GM12878 (cell line): ENCODE results near the gene ABCB8. TPM values are rescaled to one million over a fixed set of nuclear protein-coding genes. Genes with fewer than 3 reads are reported as not detected.
A peak's percentile ranks its signal among the peaks of the same experiment; 100 is the strongest.

Experiments
- ATAC-seq: fragments of 200-7000 bp; cut with Tn5 transposase; 3 replicates; pipeline ENCODE4 v1.9.1; 2020; ENCODE audit warnings: mild to moderate bottlenecking, moderate library complexity
- BruUV-seq: library from RNA; stranded (reverse); fragments of 400-500 nt; replicated peaks from 2 replicates; lab custom pipeline; 2021; lab: Mats Ljungman, UMichigan
- CTCF ChIA-PET: fragments of 300-600 bp; sonication (Branson Sonifier 250); formaldehyde crosslinking; extraction: SDS; loops from one replicate; lab custom pipeline; 2021; ENCODE audit warnings: inconsistent platforms; lab: Yijun Ruan, JAX
- POLR2A ChIA-PET: fragments of 350-600 bp; formaldehyde crosslinking; extraction: SDS; loops from one replicate; lab custom pipeline; 2021; ENCODE audit warnings: inconsistent platforms; lab: Charles Lee
- RAD21 ChIA-PET: fragments of 300-600 bp; sonication (Branson Sonifier 250); formaldehyde crosslinking; loops from one replicate; lab custom pipeline; 2023; ENCODE audit warnings: antibody characterized with exemption; ENCODE audit not compliant: unreplicated experiment; lab: Charles Lee
- SMC1A ChIA-PET: fragments of 300-600 bp; sonication (Branson Sonifier 250); formaldehyde crosslinking; loops from one replicate; lab custom pipeline; 2023; ENCODE audit not compliant: unreplicated experiment, uncharacterized antibody; lab: Charles Lee
- DNase-seq: peaks from one replicate; pipeline ENCODE4 v3.0.0-alpha.2; 2011; ENCODE audit warnings: low read depth, low spot score
- FAIRE-seq: peaks from 3 replicates; lab custom pipeline; 2011; peaks lifted over from hg19 to GRCh38; lab: Jason Lieb, UNC
- H2AFZ ChIP-seq: 2 replicates; pipeline ENCODE4 v1.6.0; 2011; ENCODE audit warnings: low read depth, low read length, control low read depth; ENCODE audit not compliant: control insufficient read depth
- H3K27ac ChIP-seq: 2 replicates; pipeline ENCODE4 v1.5.1; 2011; ENCODE audit warnings: control low read depth; ENCODE audit not compliant: control insufficient read depth, insufficient read depth
- H3K27me3 ChIP-seq, 2 experiments: replicated peaks in 1 of 2; 2 replicates each; pipeline versions ENCODE4 v1.6.0 to v1.6.1; 2011; ENCODE audit warnings: low read length in 1 of 2; ENCODE audit not compliant: control insufficient read depth in 2 of 2, insufficient read depth in 2 of 2
- H3K36me3 ChIP-seq, 2 experiments: 2 replicates each; pipeline ENCODE4 v1.5.1; 2011; ENCODE audit warnings: low read length in 1 of 2; ENCODE audit not compliant: control insufficient read depth in 2 of 2, insufficient read depth in 2 of 2
- H3K4me1 ChIP-seq: 2 replicates; pipeline ENCODE4 v1.6.1; 2011; ENCODE audit warnings: mild to moderate bottlenecking, low read length, moderate library complexity, mixed read lengths; ENCODE audit not compliant: control insufficient read depth, insufficient read depth
- H3K4me2 ChIP-seq: 2 replicates; pipeline ENCODE4 v1.6.0; 2011; ENCODE audit warnings: control low read depth; ENCODE audit not compliant: control insufficient read depth, insufficient read depth
- H3K4me3 ChIP-seq: fragments of 200-600 bp; sonication (generic); 2 replicates; pipeline ENCODE4 v1.5.1; 2016
- H3K79me2 ChIP-seq: 2 replicates; pipeline ENCODE4 v1.6.0; 2011; ENCODE audit warnings: low read length; ENCODE audit not compliant: control insufficient read depth, insufficient read depth
- H3K9ac ChIP-seq: 2 replicates; pipeline ENCODE4 v1.8.0; 2011; ENCODE audit warnings: low read length, control low read depth, mixed read lengths; ENCODE audit not compliant: control insufficient read depth, insufficient read depth
- H3K9me3 ChIP-seq: replicated peaks from 3 replicates; pipeline ENCODE4 v1.5.1; 2011; ENCODE audit warnings: mild to moderate bottlenecking, low read length; ENCODE audit not compliant: control insufficient read depth, insufficient read depth
- H4K20me1 ChIP-seq: 2 replicates; pipeline ENCODE4 v1.6.0; 2011; ENCODE audit not compliant: control insufficient read depth, insufficient read depth
- CHD1 ChIP-seq: IDR thresholded peaks from 2 replicates; pipeline ENCODE4 v1.6.1; 2012; ENCODE audit warnings: low read depth, low read length, improper control_type of control experiment
- EED ChIP-seq: sonication (generic); IDR thresholded peaks from 2 replicates; pipeline ENCODE4 v1.6.1; 2016; ENCODE audit warnings: antibody characterized with exemption, low read depth
- IRF3 ChIP-seq: fragments of 450-650 bp; IDR thresholded peaks from 2 replicates; pipeline ENCODE4 v1.6.1; 2014; ENCODE audit warnings: mild to moderate bottlenecking
- MEF2B ChIP-seq: fragments of 450-650 bp; IDR thresholded peaks from 2 replicates; pipeline ENCODE4 v1.6.1; 2018; ENCODE audit warnings: mild to moderate bottlenecking, moderate library complexity; ENCODE audit not compliant: partially characterized antibody, poor library complexity, severe bottlenecking
- MYB ChIP-seq: fragments of 150-350 bp; IDR thresholded peaks from 2 replicates; pipeline ENCODE4 v1.6.1; 2014; ENCODE audit warnings: mild to moderate bottlenecking, low read depth, low read length, borderline replicate concordance
- NFIC ChIP-seq: IDR thresholded peaks from 2 replicates; pipeline ENCODE4 v1.6.1; 2012; ENCODE audit warnings: low read depth, mild to moderate bottlenecking, inconsistent platforms, low read length, moderate library complexity
- NFYA ChIP-seq: IDR thresholded peaks from 2 replicates; pipeline ENCODE4 v1.6.1; 2011; ENCODE audit warnings: low read depth, mild to moderate bottlenecking, low read length, improper control_type of control experiment, borderline replicate concordance
- PAX5 ChIP-seq: IDR thresholded peaks from 2 replicates; pipeline ENCODE4 v1.6.1; 2011; ENCODE audit warnings: low read depth, low read length, borderline replicate concordance
- PML ChIP-seq: IDR thresholded peaks from 2 replicates; pipeline ENCODE4 v1.6.1; 2012; ENCODE audit warnings: low read length, inconsistent platforms
- RAD21 ChIP-seq: IDR thresholded peaks from 2 replicates; pipeline ENCODE4 v1.6.1; 2011; ENCODE audit warnings: mild to moderate bottlenecking, low read depth, low read length, moderate library complexity; ENCODE audit not compliant: insufficient read depth
- SIX5 ChIP-seq: IDR thresholded peaks from 2 replicates; pipeline ENCODE4 v1.6.1; 2011; ENCODE audit warnings: mild to moderate bottlenecking, low read depth, low read length, moderate library complexity; ENCODE audit not compliant: severe bottlenecking
- SMAD5 ChIP-seq: IDR thresholded peaks from 2 replicates; pipeline ENCODE4 v1.6.1; 2016; ENCODE audit warnings: antibody characterized with exemption, low read depth
- STAT1 ChIP-seq: fragments of 450-650 bp; conservative IDR thresholded peaks from 2 replicates; pipeline ENCODE4 v1.6.1; 2014; ENCODE audit warnings: antibody characterized with exemption, mild to moderate bottlenecking
- TBL1XR1 ChIP-seq: IDR thresholded peaks from 2 replicates; pipeline ENCODE4 v1.6.1; 2012; ENCODE audit warnings: low read depth, low read length, improper control_type of control experiment
- YBX1 ChIP-seq: fragments of 450-650 bp; IDR thresholded peaks from 2 replicates; pipeline ENCODE4 v1.6.1; 2016; ENCODE audit warnings: antibody characterized with exemption
- WGBS: methylation state at CpG from one replicate; pipeline ENCODE4 v1.1.6; 2016; ENCODE audit warnings: low lambda C conversion rate; ENCODE audit not compliant: insufficient replicate concordance, insufficient coverage; ENCODE audit errors: missing lambda C conversion rate; 5-methylcytosine and 5-hydroxymethylcytosine counted together
- in situ Hi-C: fragments of 300-500 bp; cut with MboI; formaldehyde crosslinking; loops from 9 replicates; pipeline ENCODE4 v1.14.3; 2018; ENCODE audit warnings: mixed read lengths
- intact Hi-C: fragments of 100-400 bp; cut with micrococcal nuclease; formaldehyde crosslinking; loops from one replicate; pipeline ENCODE4 v1.14.2; 2022; ENCODE audit not compliant: unreplicated experiment
- polyA plus RNA-seq, 11 experiments: library from polyadenylated mRNA; depleted of rRNA in 4 of 11; unstranded in 6 of 11; stranded (reverse) in 5 of 11; fragments of >200 nt; fragmentation: Nextera tagmentation in 4 of 11; fragmentation: Illumina TruSeq in 1 of 11; extraction: Ambion mirVana in 4 of 11; extraction: Trizol in 1 of 11; gene quantifications; 1 replicate in 1 of 11; 2 replicates in 10 of 11; pipeline versions ENCODE4 v1.2.1 to v1.2.3, GENCODE V29; 2011 to 2016; ENCODE audit warnings: inconsistent platforms in 2 of 11, missing spikeins in 2 of 11, low read depth in 1 of 11
- total RNA-seq, 4 experiments: library from RNA; depleted of rRNA in 3 of 4; stranded (reverse); fragments of >200 nt in 3 of 4; fragmentation: Illumina TruSeq in 1 of 4; extraction: Trizol in 1 of 4; gene quantifications; 2 replicates each; pipeline versions ENCODE4 v1.2.1 to v1.2.3, GENCODE V29; 2013 to 2021
- TF ChIP-seq, protein P1 (sequence below): IDR thresholded peaks from 2 replicates; pipeline ENCODE4 v1.6.1; 2012; ENCODE audit warnings: low read length, inconsistent platforms
- TF ChIP-seq, protein P2 (sequence below): fragments of 450-650 bp; IDR thresholded peaks from 2 replicates; pipeline ENCODE4 v1.6.1; 2016; ENCODE audit warnings: mild to moderate bottlenecking
- TF ChIP-seq, protein P3 (sequence below): IDR thresholded peaks from 2 replicates; pipeline ENCODE4 v1.6.1; 2011; ENCODE audit warnings: low read depth, mild to moderate bottlenecking, low read length, moderate library complexity, borderline replicate concordance; ENCODE audit errors: extremely low read depth

Gene ABCB8
- total and polyA plus RNA-seq, 10 of the 15 experiments (the other 5 are each of a cell fraction or from before 2014, with no cell fraction given) = 0.77 to 34.8 (median 18.9) TPM

- TF ChIP-seq SMAD5 (no peak), STAT1 (no peak), NFIC (no peak), RAD21 (peak; percentile 73)
- TF ChIP-seq, all 136 proteins: peak for 3
Measured at GRCh38 chr7:150988230-150989226, 39.7 kb upstream of the ABCB8 start (continued).

- Histone ChIP-seq H3K4me2 (no peak overlapping the region), H3K36me3 (no peaks in the 10 kb centered on the region), H3K79me2 (no peaks in the 10 kb centered on the region), H3K27ac (no peak overlapping the region), H3K9ac (no peak overlapping the region), H3K4me1 (no peaks in the 10 kb centered on the region; the same call in 1 of the 2 replicates), H3K4me3 (no peak overlapping the region), H3K9me3 (no peaks in the 10 kb centered on the region; the same call in 2 of the 3 replicates), H2AFZ (no peak overlapping the region)
- DNase-seq = no peak
- BruUV-seq = no TSS peak
- FAIRE-seq = no peak
- ChIA-PET RAD21 (no interaction called here), SMC1A (interaction anchor here (1.0 to 1.2 kb wide), 2 partner anchors 19 to 91 kb away, joined by 3 to 6 read pairs; no protein-coding TSS in a partner anchor), CTCF (interaction anchor here (0.8 to 2.6 kb wide), 4 partner anchors 19 to 91 kb away, joined by 3 to 10 read pairs (median 4); no protein-coding TSS in a partner anchor)
- in situ Hi-C loops (loop anchor here (5.0 kb wide), 2 partner anchors 87 to 212 kb away; no protein-coding TSS in a partner anchor), intact Hi-C loops (loop anchor here (2.0 kb wide), 1 partner anchor 211 kb away; no protein-coding TSS in a partner anchor)
- ATAC-seq = no peak
- TF ChIP-seq, protein P1, sequence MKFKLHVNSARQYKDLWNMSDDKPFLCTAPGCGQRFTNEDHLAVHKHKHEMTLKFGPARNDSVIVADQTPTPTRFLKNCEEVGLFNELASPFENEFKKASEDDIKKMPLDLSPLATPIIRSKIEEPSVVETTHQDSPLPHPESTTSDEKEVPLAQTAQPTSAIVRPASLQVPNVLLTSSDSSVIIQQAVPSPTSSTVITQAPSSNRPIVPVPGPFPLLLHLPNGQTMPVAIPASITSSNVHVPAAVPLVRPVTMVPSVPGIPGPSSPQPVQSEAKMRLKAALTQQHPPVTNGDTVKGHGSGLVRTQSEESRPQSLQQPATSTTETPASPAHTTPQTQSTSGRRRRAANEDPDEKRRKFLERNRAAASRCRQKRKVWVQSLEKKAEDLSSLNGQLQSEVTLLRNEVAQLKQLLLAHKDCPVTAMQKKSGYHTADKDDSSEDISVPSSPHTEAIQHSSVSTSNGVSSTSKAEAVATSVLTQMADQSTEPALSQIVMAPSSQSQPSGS = no peak
- TF ChIP-seq MYB = no peak
- TF ChIP-seq, protein P2, sequence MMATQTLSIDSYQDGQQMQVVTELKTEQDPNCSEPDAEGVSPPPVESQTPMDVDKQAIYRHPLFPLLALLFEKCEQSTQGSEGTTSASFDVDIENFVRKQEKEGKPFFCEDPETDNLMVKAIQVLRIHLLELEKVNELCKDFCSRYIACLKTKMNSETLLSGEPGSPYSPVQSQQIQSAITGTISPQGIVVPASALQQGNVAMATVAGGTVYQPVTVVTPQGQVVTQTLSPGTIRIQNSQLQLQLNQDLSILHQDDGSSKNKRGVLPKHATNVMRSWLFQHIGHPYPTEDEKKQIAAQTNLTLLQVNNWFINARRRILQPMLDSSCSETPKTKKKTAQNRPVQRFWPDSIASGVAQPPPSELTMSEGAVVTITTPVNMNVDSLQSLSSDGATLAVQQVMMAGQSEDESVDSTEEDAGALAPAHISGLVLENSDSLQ = no peak
- no peak for TF ChIP-seq NFYA
- TF ChIP-seq RAD21 = no peak
- no peak for TF ChIP-seq MEF2B
- TF ChIP-seq STAT1 = no peak
- TF ChIP-seq PAX5 = no peak
- TF ChIP-seq SIX5 = no peak
- TF ChIP-seq, protein P3, sequence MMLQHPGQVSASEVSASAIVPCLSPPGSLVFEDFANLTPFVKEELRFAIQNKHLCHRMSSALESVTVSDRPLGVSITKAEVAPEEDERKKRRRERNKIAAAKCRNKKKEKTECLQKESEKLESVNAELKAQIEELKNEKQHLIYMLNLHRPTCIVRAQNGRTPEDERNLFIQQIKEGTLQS = no peak
- TF ChIP-seq IRF3 = no peak
- TF ChIP-seq TBL1XR1 = no peak
- TF ChIP-seq PML = no peak
- TF ChIP-seq CHD1 = no peak
- no peak for TF ChIP-seq EED
- TF ChIP-seq YBX1 = no peak
- TF ChIP-seq, all 136 proteins: peak for 0
- Histone ChIP-seq H4K20me1 (no peaks in the 10 kb centered on the region), H3K27me3 (peaks cover 0 to 3% of the 10 kb centered on the region in 2 experiments; a peak in 2 of 4 replicates)
- WGBS = 50% methylated on average over 7 of the region's 7 CpGs
- POLR2A ChIA-PET = no interaction called here
Measured at GRCh38 chr7:150989456-150989855, 38.8 kb upstream of the ABCB8 start.
